Measurements from ENCODE around the gene ARHGEF25.
"Not testable (repeated sequence)": the region's sequence is repeated elsewhere in the genome, so short reads cannot be mapped to it uniquely, and the experiment has no call there.

Gene ARHGEF25

GRCh38 chr12:57630891-57631433, 19.7 kb downstream of the ARHGEF25 start:
- H3K4me3 ChIP-seq (ENCODE audit: low read length) = no peak overlapping the region
- H3K27me3 ChIP-seq (ENCODE audit: control insufficient read depth, insufficient read depth, low read length) = peaks cover 16% of the 10 kb centered on the region
- H3K27ac ChIP-seq (ENCODE audit: low read depth, low read length) = no peak overlapping the region
- no peaks in the 10 kb centered on the region for H3K4me1 ChIP-seq (ENCODE audit: control insufficient read depth, insufficient read depth, low read length)
- H3K9ac ChIP-seq (ENCODE audit: low read length) = no peak overlapping the region
- no peaks in the 10 kb centered on the region for H3K36me3 ChIP-seq (ENCODE audit: control insufficient read depth, insufficient read depth, low read length)

GRCh38 chr12:57631566-57632072, 20.4 kb downstream of the ARHGEF25 start:
- Histone ChIP-seq H3K9ac (ENCODE audit: low read length) (no peak overlapping the region), H3K27me3 (ENCODE audit: control insufficient read depth, insufficient read depth, low read length) (peaks cover 13% of the 10 kb centered on the region), H3K36me3 (ENCODE audit: control insufficient read depth, insufficient read depth, low read length) (no peaks in the 10 kb centered on the region), H3K4me3 (ENCODE audit: low read length) (peak overlapping the region; percentile 54), H3K27ac (ENCODE audit: low read depth, low read length) (no peak overlapping the region), H3K4me1 (ENCODE audit: control insufficient read depth, insufficient read depth, low read length) (no peaks in the 10 kb centered on the region)

- Histone ChIP-seq H3K4me1 (ENCODE audit: control insufficient read depth, insufficient read depth, low read length) (no peaks in the 10 kb centered on the region), H3K36me3 (ENCODE audit: control insufficient read depth, insufficient read depth, low read length) (no peaks in the 10 kb centered on the region), H3K4me3 (ENCODE audit: low read length) (peak overlapping the region; percentile 58), H3K27me3 (ENCODE audit: control insufficient read depth, insufficient read depth, low read length) (peaks cover 13% of the 10 kb centered on the region), H3K9ac (ENCODE audit: low read length) (no peak overlapping the region), H3K27ac (ENCODE audit: low read depth, low read length) (no peak overlapping the region)
Measured at GRCh38 chr12:57632073-57632957, 21.1 kb downstream of the ARHGEF25 start.

- Histone ChIP-seq H3K4me3 (ENCODE audit: low read length) (peak within 1 kb of the TSS; percentile 58), H3K27me3 (ENCODE audit: control insufficient read depth, insufficient read depth, low read length) (peaks cover 11% of the 10 kb centered on the region), H3K27ac (ENCODE audit: low read depth, low read length) (no peak within 1 kb of the TSS), H3K4me1 (ENCODE audit: control insufficient read depth, insufficient read depth, low read length) (no peaks in the 10 kb centered on the region), H3K36me3 (ENCODE audit: control insufficient read depth, insufficient read depth, low read length) (no peaks in the 10 kb centered on the region), H3K9ac (ENCODE audit: low read length) (no peak within 1 kb of the TSS)
Measured at GRCh38 chr12:57632958-57633840, 22.0 kb downstream of the ARHGEF25 start, which contains the start of gene B4GALNT1. Gene B4GALNT1, minus strand, starts transcription at chr12:57633201. Its CDS starts 1,069 bp downstream, at chr12:57632132.

- not testable (repeated sequence) for H3K36me3 ChIP-seq (ENCODE audit: control insufficient read depth, insufficient read depth, low read length); H3K4me1 ChIP-seq (ENCODE audit: control insufficient read depth, insufficient read depth, low read length); H3K4me3 ChIP-seq (ENCODE audit: low read length); H3K27me3 ChIP-seq (ENCODE audit: control insufficient read depth, insufficient read depth, low read length); H3K9ac ChIP-seq (ENCODE audit: low read length); H3K27ac ChIP-seq (ENCODE audit: low read depth, low read length)
Measured at GRCh38 chr12:57636731-57637130, 25.5 kb downstream of the ARHGEF25 start.

GRCh38 chr12:57637364-57637763, 26.1 kb downstream of the ARHGEF25 start:
- H3K27ac ChIP-seq (ENCODE audit: low read depth, low read length) = no peak overlapping the region
- no peaks in the 10 kb centered on the region for H3K4me1 ChIP-seq (ENCODE audit: control insufficient read depth, insufficient read depth, low read length)
- H3K4me3 ChIP-seq (ENCODE audit: low read length) = no peak overlapping the region
- H3K36me3 ChIP-seq (ENCODE audit: control insufficient read depth, insufficient read depth, low read length) = no peaks in the 10 kb centered on the region
- H3K9ac ChIP-seq (ENCODE audit: low read length) = no peak overlapping the region
- H3K27me3 ChIP-seq (ENCODE audit: control insufficient read depth, insufficient read depth, low read length) = peaks cover 3% of the 10 kb centered on the region

- H3K36me3 ChIP-seq (ENCODE audit: control insufficient read depth, insufficient read depth, low read length) = no peaks in the 10 kb centered on the region
- no peak overlapping the region for H3K27ac ChIP-seq (ENCODE audit: low read depth, low read length)
- no peak overlapping the region for H3K9ac ChIP-seq (ENCODE audit: low read length)
- H3K27me3 ChIP-seq (ENCODE audit: control insufficient read depth, insufficient read depth, low read length) = peaks cover 3% of the 10 kb centered on the region
- H3K4me3 ChIP-seq (ENCODE audit: low read length) = no peak overlapping the region
- no peaks in the 10 kb centered on the region for H3K4me1 ChIP-seq (ENCODE audit: control insufficient read depth, insufficient read depth, low read length)
Measured at GRCh38 chr12:57638096-57638495, 26.9 kb downstream of the ARHGEF25 start.

GRCh38 chr12:57640175-57641042, 29.2 kb downstream of the ARHGEF25 start:
- no peak overlapping the region for H3K27ac ChIP-seq (ENCODE audit: low read depth, low read length)
- H3K9ac ChIP-seq (ENCODE audit: low read length) = no peak overlapping the region
- H3K27me3 ChIP-seq (ENCODE audit: control insufficient read depth, insufficient read depth, low read length) = peaks cover 3% of the 10 kb centered on the region
- H3K36me3 ChIP-seq (ENCODE audit: control insufficient read depth, insufficient read depth, low read length) = no peaks in the 10 kb centered on the region
- H3K4me1 ChIP-seq (ENCODE audit: control insufficient read depth, insufficient read depth, low read length) = no peaks in the 10 kb centered on the region
- H3K4me3 ChIP-seq (ENCODE audit: low read length) = no peak overlapping the region

GRCh38 chr12:57641699-57642442, 30.6 kb downstream of the ARHGEF25 start:
- no peak overlapping the region for H3K27ac ChIP-seq (ENCODE audit: low read depth, low read length)
- no peak overlapping the region for H3K9ac ChIP-seq (ENCODE audit: low read length)
- no peak overlapping the region for H3K4me3 ChIP-seq (ENCODE audit: low read length)
- no peaks in the 10 kb centered on the region for H3K36me3 ChIP-seq (ENCODE audit: control insufficient read depth, insufficient read depth, low read length)
- peaks cover 3% of the 10 kb centered on the region for H3K27me3 ChIP-seq (ENCODE audit: control insufficient read depth, insufficient read depth, low read length)
- no peaks in the 10 kb centered on the region for H3K4me1 ChIP-seq (ENCODE audit: control insufficient read depth, insufficient read depth, low read length)

- H3K4me3 ChIP-seq (ENCODE audit: low read length); H3K9ac ChIP-seq (ENCODE audit: low read length); H3K27me3 ChIP-seq (ENCODE audit: control insufficient read depth, insufficient read depth, low read length); H3K36me3 ChIP-seq (ENCODE audit: control insufficient read depth, insufficient read depth, low read length); H3K27ac ChIP-seq (ENCODE audit: low read depth, low read length); H3K4me1 ChIP-seq (ENCODE audit: control insufficient read depth, insufficient read depth, low read length): not testable (repeated sequence)
Measured at GRCh38 chr12:57645990-57646658, 34.9 kb downstream of the ARHGEF25 start.

GRCh38 chr12:57646659-57647049, 35.4 kb downstream of the ARHGEF25 start:
- not testable (repeated sequence) for H3K27ac ChIP-seq (ENCODE audit: low read depth, low read length); H3K4me1 ChIP-seq (ENCODE audit: control insufficient read depth, insufficient read depth, low read length); H3K27me3 ChIP-seq (ENCODE audit: control insufficient read depth, insufficient read depth, low read length); H3K4me3 ChIP-seq (ENCODE audit: low read length); H3K9ac ChIP-seq (ENCODE audit: low read length); H3K36me3 ChIP-seq (ENCODE audit: control insufficient read depth, insufficient read depth, low read length)

Data from rectal smooth muscle tissue (tissue), 1 donor.